Pancreas (tissue), 10 donors: ENCODE data around the gene MYORG. TPM values are rescaled to one million over a fixed set of nuclear protein-coding genes. Genes with fewer than 3 reads are reported as not detected.

ENCODE experiments used
- ATAC-seq, 4 donors: fragments of 200-7000 bp; cut with Tn5 transposase; one replicate each; pipeline versions ENCODE4 v1.8.0 to v1.9.1; 2020; ENCODE audit warnings: mild to moderate bottlenecking in 4 of 4, moderate library complexity in 4 of 4
- DNase-seq, 6 donors: peaks; one replicate each; pipeline ENCODE4 v3.0.0-alpha.2; 2020
- FAIRE-seq: peaks from 2 replicates; lab custom pipeline; 2012; peaks lifted over from hg19 to GRCh38; lab: Jason Lieb, UNC
- H3K27ac ChIP-seq, 4 donors: fragments of 200-600 bp; sonication (generic); 1 replicate in 3 of 4; 2 replicates in 1 of 4; pipeline versions ENCODE4 v1.5.0 to v1.8.0; 2020
- H3K27me3 ChIP-seq, 4 donors: fragments of 200-600 bp; one replicate each; pipeline ENCODE4 v1.8.0; 2021
- H3K36me3 ChIP-seq, 3 donors: fragments of 200-600 bp; sonication (generic) in 1 of 3; one replicate each; pipeline versions ENCODE4 v1.5.0 to v1.8.0; 2020 to 2021
- H3K4me1 ChIP-seq, 3 donors: fragments of 200-600 bp; one replicate each; pipeline ENCODE4 v1.8.0; 2021
- H3K4me3 ChIP-seq, 4 donors: fragments of 200-600 bp; sonication (generic) in 2 of 4; one replicate each; pipeline versions ENCODE4 v1.5.0 to v1.8.0; 2020 to 2021
- H3K9me3 ChIP-seq, 4 donors: fragments of 200-600 bp; one replicate each; pipeline ENCODE4 v1.8.0; 2021
- WGBS, 2 donors: extraction: QIAGEN DNeasy Blood & Tissue Kit; methylation state at CpG; one replicate each; pipeline ENCODE4 v1.1.7; 2013; 5-methylcytosine and 5-hydroxymethylcytosine counted together
- intact Hi-C, 3 donors: fragments of 100-400 bp; cut with DNase I; formaldehyde crosslinking; loops; one replicate each; pipeline versions ENCODE4 v1.11.1 to v1.14.2; 2022
- polyA plus RNA-seq, 2 donors: library from polyadenylated mRNA; stranded (reverse); fragments of 200-250 nt; gene quantifications; one replicate each; pipeline ENCODE4 v1.2.3, GENCODE V29; 2013
- total RNA-seq, 6 donors: library from RNA; stranded (reverse); fragmentation: NEBNext Ultra II Directional in 4 of 6; extraction: Animal tissue kit (Norgen Biotek cat#: 25700) in 4 of 6; gene quantifications; one replicate each; pipeline versions ENCODE4 v1.2.1 to v1.2.4, GENCODE V29; 2021 to 2023
- TF ChIP-seq, protein P1 (sequence below), 4 donors: fragments of 200-600 bp; sonication (generic) in 3 of 4; IDR thresholded peaks; one replicate each; pipeline versions ENCODE4 v1.5.0 to v1.8.0; 2021; ENCODE audit warnings: antibody characterized with exemption in 4 of 4
- donor health status: healthy with polysubstance abuse.
- donor health status: DM: no; HTN: no; CAD: no; lungs with moderate emphysema.
- donor health status: DM: no; HTN: no; CAD: no.
- donor health status: control.
- donor health status: control.
- donor health status: Bipolar disorder and iron deficiency.
- donor health status: DM: yes; HTN: yes; CAD: no.
- donor health status: DM: no; HTN: no; CAD: no.
- donor health status: DM: no; HTN: no; CAD: no.
- donor health status: DM: yes; HTN: yes; CAD: no.

The MYORG gene
- 10 to 100 TPM in 4 of 6 donors, 1 to 10 TPM in 2; 4.0 to 17.5 (median 10.8) TPM for total RNA-seq
- polyA plus RNA-seq = 1 to 10 TPM; 1.8 to 2.3 TPM

DNA sequence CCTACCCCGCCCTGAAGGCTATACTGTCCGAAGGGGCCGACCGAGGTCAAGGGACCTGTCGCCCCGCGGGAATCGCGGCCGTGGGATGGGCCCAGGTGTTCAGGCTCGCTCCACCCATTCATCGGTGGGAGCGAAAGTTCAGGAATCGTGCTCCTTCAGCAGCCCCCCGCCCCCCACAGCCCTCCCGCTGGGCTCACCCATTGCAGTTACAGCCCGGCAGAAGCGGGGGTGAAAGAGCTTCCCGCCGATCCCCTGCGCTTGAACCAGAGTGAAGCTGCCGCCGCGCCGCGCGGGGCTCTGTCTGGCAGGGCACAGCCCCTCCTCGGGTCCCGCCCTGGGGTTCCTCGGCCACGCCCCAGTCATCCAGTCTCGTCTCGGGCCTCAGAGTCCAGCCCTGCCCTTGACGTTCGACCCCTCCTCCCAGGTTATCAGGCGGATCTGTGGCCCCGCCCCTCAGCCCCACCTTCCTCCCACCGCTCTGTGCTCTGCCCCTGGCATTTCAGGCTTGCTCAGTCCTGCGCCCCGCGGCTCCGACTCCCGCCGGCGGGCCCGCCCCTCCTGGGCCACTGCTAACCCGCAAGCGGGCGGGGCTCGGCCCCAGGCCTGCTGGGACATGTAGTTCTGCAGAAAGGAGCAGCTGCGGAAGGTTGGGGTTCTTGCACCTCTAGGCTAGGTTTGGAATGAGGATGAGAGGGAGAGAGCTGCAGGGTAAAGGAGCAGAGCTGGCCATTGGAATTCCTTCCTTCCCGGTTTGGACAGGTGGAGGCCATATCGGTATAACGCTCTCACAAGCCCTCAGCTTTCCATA, at the start of gene MYORG:
MYORG (minus strand) TSS at position 303 of the 808 bp plus-strand sequence. CDS start 3,955 bp downstream, outside the sequence.
- Histone ChIP-seq H3K9me3 (no peaks in the 10 kb centered on the region), H3K27me3 (no peaks in the 10 kb centered on the region), H3K36me3 (peaks cover 0 to 5% (median 5%) of the 10 kb centered on the region in 3 donors), H3K27ac (peak within 1 kb of the TSS; percentile 60 to 91 (median 76)), H3K4me1 (peaks cover 11 to 23% (median 16%) of the 10 kb centered on the region in 3 donors), H3K4me3 (peak within 1 kb of the TSS; percentile 47 to 73 (median 54))
- TF ChIP-seq, protein P1, sequence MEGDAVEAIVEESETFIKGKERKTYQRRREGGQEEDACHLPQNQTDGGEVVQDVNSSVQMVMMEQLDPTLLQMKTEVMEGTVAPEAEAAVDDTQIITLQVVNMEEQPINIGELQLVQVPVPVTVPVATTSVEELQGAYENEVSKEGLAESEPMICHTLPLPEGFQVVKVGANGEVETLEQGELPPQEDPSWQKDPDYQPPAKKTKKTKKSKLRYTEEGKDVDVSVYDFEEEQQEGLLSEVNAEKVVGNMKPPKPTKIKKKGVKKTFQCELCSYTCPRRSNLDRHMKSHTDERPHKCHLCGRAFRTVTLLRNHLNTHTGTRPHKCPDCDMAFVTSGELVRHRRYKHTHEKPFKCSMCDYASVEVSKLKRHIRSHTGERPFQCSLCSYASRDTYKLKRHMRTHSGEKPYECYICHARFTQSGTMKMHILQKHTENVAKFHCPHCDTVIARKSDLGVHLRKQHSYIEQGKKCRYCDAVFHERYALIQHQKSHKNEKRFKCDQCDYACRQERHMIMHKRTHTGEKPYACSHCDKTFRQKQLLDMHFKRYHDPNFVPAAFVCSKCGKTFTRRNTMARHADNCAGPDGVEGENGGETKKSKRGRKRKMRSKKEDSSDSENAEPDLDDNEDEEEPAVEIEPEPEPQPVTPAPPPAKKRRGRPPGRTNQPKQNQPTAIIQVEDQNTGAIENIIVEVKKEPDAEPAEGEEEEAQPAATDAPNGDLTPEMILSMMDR (IDR thresholded peaks at IDR 0.05) = no peak
- peak; percentile 96 to 99 (median 98) for DNase-seq
- intact Hi-C loops = loop anchor here in 2 of 3 donors (2.0 to 5.0 kb wide), 2 partner anchors 42 to 44 kb away; no protein-coding TSS in a partner anchor
- ATAC-seq = peak; percentile 77 to 83 (median 80)
- WGBS, 2 donors = 0% methylated on average over 53 to 54 of the region's 54 CpGs
- FAIRE-seq = peak; percentile 84

DNA sequence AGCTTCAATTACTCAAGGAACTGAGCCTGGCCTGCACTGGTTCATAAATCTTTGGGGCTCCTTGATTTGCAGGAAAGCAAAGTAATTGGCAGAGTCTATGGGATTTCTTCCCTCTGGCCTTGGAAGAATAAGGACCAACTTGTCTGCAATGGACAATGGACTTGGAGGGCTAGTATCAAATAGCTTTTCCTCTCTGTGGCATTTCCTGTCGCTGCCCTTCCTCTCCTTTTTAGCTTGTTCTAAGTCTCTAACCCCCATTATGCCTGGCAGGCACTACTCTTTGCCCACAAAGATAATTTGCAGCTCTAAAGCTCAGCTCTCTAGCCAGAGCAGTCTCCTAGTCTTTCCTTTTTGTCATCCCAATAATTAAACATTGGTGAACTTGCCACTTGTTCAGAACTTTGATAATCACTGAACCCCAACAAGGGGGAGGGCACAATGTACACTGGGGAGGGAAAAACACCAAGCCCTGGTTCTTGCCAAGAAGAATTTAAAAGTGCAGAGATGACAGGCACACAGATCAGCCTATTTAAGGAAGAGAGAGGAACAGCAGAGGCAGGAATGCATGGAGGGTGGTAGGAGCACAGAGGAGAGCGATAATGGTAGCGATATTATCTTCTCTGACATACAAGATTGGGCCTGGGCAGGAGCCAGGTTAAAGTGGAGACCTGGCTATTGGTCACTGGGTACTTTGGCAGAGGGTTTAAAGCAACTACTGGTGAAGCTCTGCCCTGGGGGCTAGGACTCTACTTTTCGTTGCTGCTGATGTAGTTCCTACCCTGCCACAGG, 43.2 kb upstream of the MYORG start:
- intact Hi-C loops = no loop called here
- ATAC-seq (no peak), FAIRE-seq (no peak), DNase-seq (no peak)
- Histone ChIP-seq H3K4me1 (no peaks in the 10 kb centered on the region), H3K27ac (no peak overlapping the region), H3K36me3 (no peaks in the 10 kb centered on the region), H3K27me3 (no peaks in the 10 kb centered on the region), H3K4me3 (no peak overlapping the region), H3K9me3 (no peaks in the 10 kb centered on the region)
- TF ChIP-seq, protein P1 (IDR thresholded peaks at IDR 0.05) = no peak
- 83 to 87% methylated on average over 4 of the region's 4 CpGs for WGBS, 2 donors

DNA sequence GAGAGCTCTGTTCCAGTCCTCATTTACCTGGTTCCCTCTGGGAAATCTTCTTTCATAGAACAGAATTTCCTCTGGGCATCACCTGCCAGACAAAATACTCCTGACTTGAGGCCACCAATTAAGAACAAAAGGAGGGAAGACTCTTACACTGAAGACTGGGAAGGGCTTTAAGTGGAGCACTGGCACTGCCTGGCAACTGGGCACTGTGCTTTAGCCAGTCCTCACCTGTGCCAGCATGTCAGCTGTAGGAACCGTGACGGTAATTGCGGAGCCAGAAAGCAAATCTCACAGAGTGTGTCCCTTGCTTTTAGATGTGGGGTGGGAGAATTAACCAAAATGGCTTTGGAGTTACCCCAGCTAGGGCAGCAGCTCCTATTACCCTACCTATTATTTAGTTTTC, 41.0 kb upstream of the MYORG start:
- Histone ChIP-seq H3K4me3 (no peak overlapping the region), H3K27ac (no peak overlapping the region), H3K36me3 (no peaks in the 10 kb centered on the region), H3K9me3 (no peaks in the 10 kb centered on the region), H3K27me3 (no peaks in the 10 kb centered on the region), H3K4me1 (no peaks in the 10 kb centered on the region)
- DNase-seq (no peak), ATAC-seq (peak in 2 of 4 donors; percentile 37 to 56), FAIRE-seq (no peak)
- 90 to 95% methylated on average over 3 of the region's 3 CpGs for WGBS, 2 donors
- intact Hi-C loops = no loop called here
- TF ChIP-seq, protein P1 (IDR thresholded peaks at IDR 0.05) = no peak

DNA sequence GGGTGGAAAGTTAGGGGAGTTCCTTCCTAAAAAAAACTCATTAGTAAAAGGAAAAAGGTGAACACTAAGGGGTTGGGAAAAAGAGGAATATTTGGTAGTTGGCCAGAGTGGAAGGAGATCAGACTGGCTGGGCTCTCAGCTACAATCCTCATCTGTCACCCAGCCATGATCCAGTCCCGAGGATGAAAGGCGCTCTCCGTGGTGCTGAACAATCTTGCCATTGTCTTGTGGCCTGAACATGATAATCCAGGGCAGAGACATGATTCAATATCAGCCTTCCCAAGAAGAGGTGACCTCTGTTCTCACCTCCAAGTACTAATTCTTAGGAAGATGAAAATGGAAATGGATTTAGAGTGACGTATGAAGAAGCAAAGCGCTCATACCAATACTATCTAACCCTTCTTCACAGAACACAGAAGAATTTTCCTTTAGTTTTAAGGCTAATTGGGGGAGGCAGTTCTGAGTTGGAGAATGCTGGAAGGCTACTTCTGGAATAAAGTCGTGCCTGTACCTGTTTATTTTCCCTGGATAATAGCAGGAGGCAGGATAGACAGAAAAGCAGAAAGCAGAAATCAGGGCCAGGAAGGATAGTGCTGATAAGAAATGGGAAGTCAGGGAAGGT, 36.6 kb upstream of the MYORG start:
- H3K27me3 ChIP-seq = no peaks in the 10 kb centered on the region
- H3K4me3 ChIP-seq = no peak overlapping the region
- no peaks in the 10 kb centered on the region for H3K9me3 ChIP-seq
- no peaks in the 10 kb centered on the region for H3K36me3 ChIP-seq
- TF ChIP-seq, protein P1 (IDR thresholded peaks at IDR 0.05) = no peak
- peak in 1 of 6 donors; percentile 38 for DNase-seq
- intact Hi-C loops = no loop called here
- 34 to 35% methylated on average over 6 of the region's 6 CpGs for WGBS, 2 donors
- no peak for FAIRE-seq
- H3K27ac ChIP-seq = no peak overlapping the region
- peak in 3 of 4 donors; percentile 38 to 62 (median 57) for ATAC-seq
- H3K4me1 ChIP-seq = no peaks in the 10 kb centered on the region
